CD8-positive, alpha-beta memory T cell (primary cell): ENCODE data around the gene SMPX. TPM values are rescaled to one million over a fixed set of nuclear protein-coding genes. Genes with fewer than 3 reads are reported as not detected.

Experiments used
- CTCF ChIA-PET: fragments of 350-600 bp; sonication (Branson Sonifier 250); formaldehyde crosslinking; loops from one replicate; lab custom pipeline; 2021; ENCODE audit warnings: antibody characterized with exemption; lab: Charles Lee
- POLR2A ChIA-PET: fragments of 350-600 bp; sonication (Branson Sonifier 250); formaldehyde crosslinking; loops from one replicate; lab custom pipeline; 2021; ENCODE audit warnings: antibody characterized with exemption; lab: Charles Lee
- DNase-seq, 5 donors: peaks; one replicate each; pipeline versions ENCODE4 v3.0.0 to v3.0.0-alpha.2; 2020 to 2022; ENCODE audit warnings: mixed read lengths in 1 of 5
- H3K27ac ChIP-seq: one replicate; pipeline ENCODE4 v1.7.0; 2013; ENCODE audit warnings: low read depth, mild to moderate bottlenecking, low read length, moderate library complexity
- H3K27me3 ChIP-seq: 2 replicates; pipeline ENCODE4 v1.7.0; 2013; ENCODE audit warnings: low read length, mild to moderate bottlenecking; ENCODE audit not compliant: insufficient read depth, poor library complexity, severe bottlenecking
- H3K36me3 ChIP-seq: 2 replicates; pipeline ENCODE4 v1.7.0; 2013; ENCODE audit warnings: mild to moderate bottlenecking, low read length, moderate library complexity; ENCODE audit not compliant: insufficient read depth
- H3K4me1 ChIP-seq: 2 replicates; pipeline ENCODE4 v1.7.0; 2013; ENCODE audit warnings: mild to moderate bottlenecking, low read length, moderate library complexity; ENCODE audit not compliant: insufficient read depth
- H3K4me3 ChIP-seq: 2 replicates; pipeline ENCODE4 v1.7.0; 2013; ENCODE audit warnings: mild to moderate bottlenecking, low read length
- H3K9me3 ChIP-seq: 2 replicates; pipeline ENCODE4 v1.7.0; 2013; ENCODE audit warnings: mild to moderate bottlenecking, low read length
- H3K27ac Mint-ChIP-seq, 8 donors: one replicate each; pipeline ENCODE4 v1.8.0; 2020 to 2021; ENCODE audit warnings: mixed read lengths in 8 of 8, mild to moderate bottlenecking in 6 of 8, inconsistent platforms in 3 of 8, moderate library complexity in 3 of 8
- H3K27me3 Mint-ChIP-seq, 2 donors: one replicate each; pipeline ENCODE4 v1.8.0; 2020 to 2021; ENCODE audit warnings: mixed read lengths in 2 of 2, mild to moderate bottlenecking in 1 of 2, moderate library complexity in 1 of 2
- H3K36me3 Mint-ChIP-seq, 3 donors: one replicate each; pipeline ENCODE4 v1.8.0; 2020 to 2021; ENCODE audit warnings: mixed read lengths in 3 of 3, inconsistent platforms in 1 of 3, mild to moderate bottlenecking in 1 of 3
- H3K4me1 Mint-ChIP-seq, 3 donors: one replicate each; pipeline ENCODE4 v1.8.0; 2020 to 2021; ENCODE audit warnings: mixed read lengths in 3 of 3, inconsistent platforms in 1 of 3, mild to moderate bottlenecking in 1 of 3
- H3K4me3 Mint-ChIP-seq, 7 donors: one replicate each; pipeline ENCODE4 v1.8.0; 2020 to 2021; ENCODE audit warnings: mixed read lengths in 7 of 7, mild to moderate bottlenecking in 6 of 7, moderate library complexity in 4 of 7, inconsistent platforms in 2 of 7
- H3K9me3 Mint-ChIP-seq, 5 donors: one replicate each; pipeline ENCODE4 v1.8.0; 2020 to 2022; ENCODE audit warnings: mixed read lengths in 5 of 5, mild to moderate bottlenecking in 3 of 5, moderate library complexity in 2 of 5, inconsistent platforms in 1 of 5
- polyA plus RNA-seq: library from polyadenylated mRNA; unstranded; fragments of 300-500 nt; fragmentation: Illumina TruSeq; gene quantifications from one replicate; pipeline ENCODE4 v1.2.3, GENCODE V29; 2021
- total RNA-seq, 2 experiments: library from RNA; stranded (reverse); gene quantifications; one replicate each; pipeline ENCODE4 v1.2.3, GENCODE V29; 2021

The SMPX gene
- total and polyA plus RNA-seq, 3 experiments from 2014 or later = not detected

DNA sequence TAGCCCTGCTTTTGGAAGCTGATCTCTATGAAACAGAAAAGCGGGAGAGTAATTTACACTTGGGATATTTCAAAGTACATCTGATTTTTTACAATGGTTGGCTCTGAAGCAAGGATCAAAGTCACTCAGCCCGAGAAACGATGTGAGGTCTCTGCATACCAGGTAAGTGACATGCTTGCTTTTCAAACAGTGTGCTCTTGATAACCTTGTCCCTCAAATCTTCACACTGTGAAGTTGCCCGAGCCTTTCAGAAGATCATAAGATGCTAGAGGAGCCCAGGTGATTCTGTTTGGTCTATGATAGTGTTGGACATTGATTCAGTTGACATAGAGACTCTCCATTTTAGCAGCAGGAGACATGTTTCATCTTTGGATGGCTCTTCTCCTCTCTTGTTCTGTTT, 52.7 kb downstream of the SMPX start:
- H3K27ac Mint-ChIP-seq = no peak overlapping the region
- CTCF ChIA-PET = no interaction called here

DNA sequence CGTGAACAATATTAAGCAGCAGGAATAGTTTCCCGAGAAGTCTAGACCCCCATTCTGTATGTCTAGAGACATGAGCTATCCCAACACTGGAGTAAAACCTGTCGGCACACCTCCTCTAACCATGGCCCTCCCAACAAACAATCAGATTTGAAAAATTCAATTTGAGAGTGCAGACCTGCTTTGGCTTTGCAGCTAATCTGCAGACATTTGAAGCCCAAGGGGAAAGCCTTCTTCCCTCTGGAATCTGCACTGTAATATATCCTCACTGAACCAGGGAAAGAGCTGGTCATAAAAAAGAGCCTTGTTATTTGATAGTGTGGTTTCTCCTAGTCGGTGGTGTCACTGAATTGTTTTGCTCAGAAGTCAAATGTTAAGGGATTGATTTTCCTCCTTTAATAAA, 55.2 kb downstream of the SMPX start:
- Mint-ChIP-seq H3K4me3 (no peak overlapping the region), H3K27ac (no peak overlapping the region), H3K36me3 (no peaks in the 10 kb centered on the region), H3K9me3 (peaks cover 0 to 6% (median 0%) of the 10 kb centered on the region in 5 donors), H3K4me1 (no peaks in the 10 kb centered on the region), H3K27me3 (peaks cover 0 to 5% of the 10 kb centered on the region in 2 donors)
- H3K4me3 ChIP-seq = no peak overlapping the region
- H3K36me3 ChIP-seq = no peaks in the 10 kb centered on the region
- ChIA-PET CTCF (no interaction called here), POLR2A (no interaction called here)
- no peaks in the 10 kb centered on the region for H3K4me1 ChIP-seq
- H3K27ac ChIP-seq = no peak overlapping the region
- H3K27me3 ChIP-seq = no peaks in the 10 kb centered on the region
- H3K9me3 ChIP-seq = no peaks in the 10 kb centered on the region
- no peak for DNase-seq

More for the DNA sequence above, 52.7 kb downstream of the SMPX start:
- Mint-ChIP-seq H3K4me3 (no peak overlapping the region), H3K9me3 (peaks cover 0 to 10% (median 0%) of the 10 kb centered on the region in 5 donors), H3K4me1 (no peaks in the 10 kb centered on the region), H3K36me3 (no peaks in the 10 kb centered on the region), H3K27me3 (peaks cover 2 to 4% of the 10 kb centered on the region in 2 donors)
- Histone ChIP-seq H3K27ac (no peak overlapping the region), H3K27me3 (no peaks in the 10 kb centered on the region), H3K4me1 (no peaks in the 10 kb centered on the region), H3K4me3 (no peak overlapping the region), H3K9me3 (no peaks in the 10 kb centered on the region), H3K36me3 (no peaks in the 10 kb centered on the region)
- no peak for DNase-seq
- POLR2A ChIA-PET = no interaction called here

DNA sequence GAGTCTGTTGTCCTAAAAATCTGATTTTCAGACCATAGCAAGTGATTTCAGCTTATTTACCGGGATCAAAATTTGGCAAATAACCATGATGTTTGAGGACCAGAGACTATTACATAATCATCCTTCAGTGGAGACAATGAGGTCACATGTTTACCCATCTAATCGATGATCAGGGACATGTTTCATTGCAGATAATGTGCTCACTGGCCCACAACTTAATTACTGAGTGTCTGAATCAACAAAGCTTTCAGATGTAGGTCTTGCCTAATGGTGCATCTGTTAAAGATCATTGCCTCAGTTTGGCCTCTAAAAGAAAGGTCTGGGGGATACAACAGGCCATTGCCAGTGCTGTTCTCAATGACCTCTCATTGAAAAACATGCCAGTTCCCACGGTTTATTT, 56.9 kb downstream of the SMPX start:
- no peak overlapping the region for H3K27ac Mint-ChIP-seq

DNA sequence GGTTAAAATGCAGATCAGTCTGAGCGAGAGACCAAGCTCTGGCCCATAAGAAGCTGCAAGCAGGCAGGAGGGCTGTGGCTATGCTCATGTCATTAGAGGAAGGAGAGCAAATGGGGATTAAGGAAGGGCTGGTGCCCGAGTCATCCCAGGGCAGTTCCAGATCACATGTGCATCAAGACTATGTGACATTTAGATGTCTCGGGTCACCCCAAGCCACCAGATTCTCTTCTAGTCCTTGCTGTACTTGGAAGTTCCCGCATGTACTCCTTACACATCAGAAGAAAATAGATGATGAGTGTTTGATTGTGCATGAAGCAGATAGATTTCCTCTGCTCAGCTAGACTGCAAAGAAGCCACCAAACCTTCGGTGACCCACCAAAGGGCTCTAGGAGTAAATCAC, 57.6 kb downstream of the SMPX start:
- H3K27me3 Mint-ChIP-seq = peaks cover 0 to 5% of the 10 kb centered on the region in 2 donors
- DNase-seq = no peak
- ChIA-PET CTCF (no interaction called here), POLR2A (no interaction called here)
- Histone ChIP-seq H3K36me3 (no peaks in the 10 kb centered on the region), H3K4me1 (no peaks in the 10 kb centered on the region), H3K27me3 (no peaks in the 10 kb centered on the region), H3K9me3 (no peaks in the 10 kb centered on the region), H3K4me3 (no peak overlapping the region), H3K27ac (no peak overlapping the region)
- H3K4me1 Mint-ChIP-seq = no peaks in the 10 kb centered on the region
- H3K4me3 Mint-ChIP-seq = no peak overlapping the region
- no peak overlapping the region for H3K27ac Mint-ChIP-seq
- no peaks in the 10 kb centered on the region for H3K36me3 Mint-ChIP-seq
- H3K9me3 Mint-ChIP-seq = peaks cover 0 to 7% (median 0%) of the 10 kb centered on the region in 5 donors

More for the DNA sequence above, 56.9 kb downstream of the SMPX start:
- no peaks in the 10 kb centered on the region for H3K36me3 Mint-ChIP-seq
- ChIA-PET CTCF (no interaction called here), POLR2A (no interaction called here)
- DNase-seq = no peak
- no peaks in the 10 kb centered on the region for H3K9me3 ChIP-seq
- peaks cover 0 to 5% of the 10 kb centered on the region in 2 donors for H3K27me3 Mint-ChIP-seq
- no peaks in the 10 kb centered on the region for H3K27me3 ChIP-seq
- no peak overlapping the region for H3K4me3 Mint-ChIP-seq
- no peaks in the 10 kb centered on the region for H3K36me3 ChIP-seq
- H3K9me3 Mint-ChIP-seq = peaks cover 0 to 3% (median 0%) of the 10 kb centered on the region in 5 donors
- no peak overlapping the region for H3K4me3 ChIP-seq
- no peaks in the 10 kb centered on the region for H3K4me1 ChIP-seq
- no peak overlapping the region for H3K27ac ChIP-seq
- H3K4me1 Mint-ChIP-seq = no peaks in the 10 kb centered on the region

DNA sequence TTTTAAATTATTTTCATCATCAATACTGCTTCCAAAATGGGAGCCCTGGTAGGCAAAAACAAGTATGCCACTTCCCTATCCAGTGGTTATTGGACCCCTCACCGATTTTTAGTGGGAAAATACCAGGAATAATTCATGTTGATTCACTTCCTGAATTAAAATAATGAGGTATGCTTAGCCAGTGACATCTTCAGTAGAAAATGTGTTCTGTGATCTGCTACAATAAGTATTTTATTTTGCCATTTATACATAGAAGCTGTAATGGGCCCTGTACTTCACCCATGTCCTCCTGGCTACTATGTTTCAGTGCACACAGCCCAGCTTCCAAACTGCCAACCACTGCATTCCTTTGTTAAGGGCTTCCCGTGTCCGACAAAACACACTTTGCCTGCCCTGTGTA, 58.8 kb downstream of the SMPX start:
- H3K4me1 Mint-ChIP-seq = no peaks in the 10 kb centered on the region
- no peaks in the 10 kb centered on the region for H3K9me3 ChIP-seq
- no peaks in the 10 kb centered on the region for H3K36me3 ChIP-seq
- H3K27ac ChIP-seq = no peak overlapping the region
- no peak overlapping the region for H3K4me3 ChIP-seq
- H3K4me1 ChIP-seq = no peaks in the 10 kb centered on the region
- POLR2A ChIA-PET = no interaction called here
- H3K27me3 ChIP-seq = no peaks in the 10 kb centered on the region
- CTCF ChIA-PET = no interaction called here
- no peak overlapping the region for H3K27ac Mint-ChIP-seq
- DNase-seq = no peak
- no peaks in the 10 kb centered on the region for H3K36me3 Mint-ChIP-seq
- H3K4me3 Mint-ChIP-seq = no peak overlapping the region
- peaks cover 0 to 5% of the 10 kb centered on the region in 2 donors for H3K27me3 Mint-ChIP-seq
- H3K9me3 Mint-ChIP-seq = peaks cover 0 to 7% (median 0%) of the 10 kb centered on the region in 5 donors

DNA sequence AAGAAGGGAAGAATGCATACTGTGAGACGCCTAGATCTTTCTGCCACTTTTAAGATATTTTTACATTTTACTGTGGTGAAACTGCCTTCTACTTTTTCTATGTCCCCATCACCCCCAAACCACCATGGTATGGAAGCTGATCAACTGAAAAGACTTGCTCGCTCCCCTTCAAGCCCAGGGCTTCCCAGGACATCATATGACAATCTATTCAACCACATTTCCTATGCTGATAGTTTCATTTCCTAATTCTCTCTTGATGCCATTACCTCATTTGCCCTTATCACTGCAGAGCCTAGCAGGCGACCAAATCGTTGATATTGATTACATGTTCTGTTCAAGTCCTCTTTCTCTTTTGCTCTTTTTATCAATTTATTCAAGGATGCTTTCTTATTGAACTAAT, 59.6 kb downstream of the SMPX start:
- no peaks in the 10 kb centered on the region for H3K4me1 ChIP-seq
- H3K27ac Mint-ChIP-seq = no peak overlapping the region
- H3K36me3 Mint-ChIP-seq = no peaks in the 10 kb centered on the region
- H3K4me3 ChIP-seq = no peak overlapping the region
- H3K36me3 ChIP-seq = no peaks in the 10 kb centered on the region
- POLR2A ChIA-PET = no interaction called here
- no peak overlapping the region for H3K4me3 Mint-ChIP-seq
- no peak for DNase-seq
- no peaks in the 10 kb centered on the region for H3K9me3 ChIP-seq
- peaks cover 0 to 7% (median 0%) of the 10 kb centered on the region in 5 donors for H3K9me3 Mint-ChIP-seq
- CTCF ChIA-PET = no interaction called here
- H3K27me3 Mint-ChIP-seq = peaks cover 0 to 5% of the 10 kb centered on the region in 2 donors
- no peak overlapping the region for H3K27ac ChIP-seq
- H3K27me3 ChIP-seq = no peaks in the 10 kb centered on the region
- H3K4me1 Mint-ChIP-seq = no peaks in the 10 kb centered on the region

DNA sequence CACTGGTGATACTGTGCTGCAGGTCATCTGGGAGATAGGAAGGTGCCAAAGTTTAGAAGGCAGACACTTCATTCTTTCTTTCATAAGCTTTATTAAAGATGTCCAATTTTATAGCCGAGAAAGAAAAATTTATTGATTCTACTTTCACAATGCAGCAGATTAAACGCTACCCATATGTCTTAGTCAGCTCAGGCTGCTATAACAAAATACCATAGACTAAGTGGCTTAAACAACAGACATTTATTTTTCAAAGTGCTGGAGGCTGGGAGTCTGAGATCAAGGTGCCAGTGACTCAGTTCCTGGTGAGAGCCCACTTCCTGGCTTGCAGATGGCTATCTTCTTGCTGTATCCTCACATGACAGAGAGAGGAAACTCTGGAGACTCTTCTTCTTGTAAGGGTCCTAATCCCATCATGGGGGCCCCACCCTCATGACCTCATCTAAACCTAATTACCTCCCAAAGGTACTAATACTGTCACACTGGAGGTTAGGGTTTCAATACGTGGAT, 66.4 kb downstream of the SMPX start:
- no peaks in the 10 kb centered on the region for H3K4me1 Mint-ChIP-seq
- H3K27me3 Mint-ChIP-seq = no peaks in the 10 kb centered on the region
- POLR2A ChIA-PET = no interaction called here
- no peak overlapping the region for H3K4me3 Mint-ChIP-seq
- no peak overlapping the region for H3K27ac ChIP-seq
- H3K4me1 ChIP-seq = no peaks in the 10 kb centered on the region
- CTCF ChIA-PET = no interaction called here
- no peak overlapping the region for H3K27ac Mint-ChIP-seq
- H3K36me3 Mint-ChIP-seq = no peaks in the 10 kb centered on the region
- DNase-seq = no peak
- H3K4me3 ChIP-seq = no peak overlapping the region
- H3K36me3 ChIP-seq = no peaks in the 10 kb centered on the region
- H3K9me3 ChIP-seq = no peaks in the 10 kb centered on the region
- peaks cover 0 to 5% (median 0%) of the 10 kb centered on the region in 5 donors for H3K9me3 Mint-ChIP-seq
- no peaks in the 10 kb centered on the region for H3K27me3 ChIP-seq

DNA sequence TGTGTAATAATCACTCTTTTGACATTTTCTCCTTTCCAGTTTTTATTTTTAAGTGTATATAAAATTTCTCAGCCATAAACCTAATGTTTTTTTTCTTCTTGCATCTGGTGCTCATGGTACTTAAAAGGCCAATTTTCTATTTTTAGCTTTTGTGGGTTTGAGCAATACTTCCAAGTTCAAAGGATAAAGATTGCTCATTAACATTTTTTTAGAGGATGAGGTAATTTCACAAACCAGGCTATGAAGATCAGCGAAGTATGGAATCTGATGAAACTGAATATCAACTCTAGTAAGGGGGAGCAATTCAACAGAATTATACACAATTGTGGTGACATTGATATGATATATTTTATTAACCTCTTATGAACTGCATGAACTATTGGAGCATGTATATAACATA, 74.0 kb downstream of the SMPX start:
- H3K27me3 Mint-ChIP-seq = peaks cover 3 to 6% of the 10 kb centered on the region in 2 donors
- H3K4me3 Mint-ChIP-seq = no peak overlapping the region
- POLR2A ChIA-PET = no interaction called here

More for the DNA sequence above, 74.0 kb downstream of the SMPX start:
- Histone ChIP-seq H3K9me3 (no peaks in the 10 kb centered on the region), H3K27me3 (no peaks in the 10 kb centered on the region), H3K36me3 (no peaks in the 10 kb centered on the region), H3K27ac (no peak overlapping the region), H3K4me3 (no peak overlapping the region), H3K4me1 (no peaks in the 10 kb centered on the region)
- Mint-ChIP-seq H3K36me3 (no peaks in the 10 kb centered on the region), H3K4me1 (no peaks in the 10 kb centered on the region), H3K27ac (no peak overlapping the region), H3K9me3 (peaks cover 0 to 2% (median 0%) of the 10 kb centered on the region in 5 donors)
- CTCF ChIA-PET = no interaction called here
- no peak for DNase-seq
